K562 (cell line): ENCODE results near the gene STK32C.

Experiments
- BRCA1 ChIP-seq, 2 experiments: fragments of 450-650 bp in 1 of 2; sonication (generic) in 1 of 2; formaldehyde crosslinking in 1 of 2; IDR thresholded peaks; 2 replicates each; pipeline versions ENCODE4 v1.5.0 to v1.6.1; 2017 to 2020; ENCODE audit warnings: mild to moderate bottlenecking in 1 of 2, missing genetic modification reagents in 1 of 2
- CCAR2 ChIP-seq: fragments of 200-400 bp; formaldehyde crosslinking; IDR thresholded peaks from 2 replicates; pipeline ENCODE4 v1.6.1; 2017; ENCODE audit warnings: mild to moderate bottlenecking, low read depth, low read length
- DNMT1 ChIP-seq: fragments of 450-650 bp; IDR thresholded peaks from 2 replicates; pipeline ENCODE4 v1.6.1; 2016; ENCODE audit warnings: antibody characterized with exemption, mild to moderate bottlenecking
- KLF13 ChIP-seq: fragments of 450-650 bp; IDR thresholded peaks from 2 replicates; pipeline ENCODE4 v1.6.1; 2016; ENCODE audit warnings: missing genetic modification characterization, low read depth, mild to moderate bottlenecking, missing compliant biosample characterization, moderate library complexity, borderline replicate concordance
- PRPF4 ChIP-seq: fragments of 200-400 bp; formaldehyde crosslinking; IDR thresholded peaks from one replicate; pipeline ENCODE4 v1.6.1; 2017; ENCODE audit warnings: low read length, low read depth, mild to moderate bottlenecking; ENCODE audit not compliant: insufficient read depth, poor library complexity, severe bottlenecking
- ZFP36 ChIP-seq: fragments of 150-350 bp; IDR thresholded peaks from 2 replicates; pipeline ENCODE4 v1.6.1; 2018; ENCODE audit warnings: low read length, low read depth; ENCODE audit not compliant: partially characterized antibody
- ZNF253 ChIP-seq: fragments of 250-450 bp; sonication (Bioruptor Pico); conservative IDR thresholded peaks from 2 replicates; pipeline ENCODE4 v1.6.1; 2021; ENCODE audit warnings: mild to moderate bottlenecking
- TF ChIP-seq, protein P1 (sequence below), 3 experiments: IDR thresholded peaks in 2 of 3; conservative IDR thresholded peaks in 1 of 3; 2 replicates each; pipeline ENCODE4 v1.5.1; 2011 to 2012; ENCODE audit warnings: low read length in 3 of 3, mild to moderate bottlenecking in 3 of 3, control low read depth in 2 of 3, improper control_type of control experiment in 1 of 3, inconsistent platforms in 1 of 3, low read depth in 1 of 3, mixed read lengths in 1 of 3, moderate library complexity in 1 of 3; ENCODE audit not compliant: insufficient read depth in 2 of 3
- TF ChIP-seq, protein P2 (sequence below): sonication (generic); formaldehyde crosslinking; IDR thresholded peaks from 2 replicates; pipeline ENCODE4 v1.8.1; 2023; ENCODE audit warnings: mild to moderate bottlenecking, missing genetic modification reagents
- TF ChIP-seq, protein P3 (sequence below): sonication (generic); formaldehyde crosslinking; IDR thresholded peaks from 2 replicates; pipeline ENCODE4 v1.8.1; 2022; ENCODE audit warnings: missing genetic modification reagents

DNA sequence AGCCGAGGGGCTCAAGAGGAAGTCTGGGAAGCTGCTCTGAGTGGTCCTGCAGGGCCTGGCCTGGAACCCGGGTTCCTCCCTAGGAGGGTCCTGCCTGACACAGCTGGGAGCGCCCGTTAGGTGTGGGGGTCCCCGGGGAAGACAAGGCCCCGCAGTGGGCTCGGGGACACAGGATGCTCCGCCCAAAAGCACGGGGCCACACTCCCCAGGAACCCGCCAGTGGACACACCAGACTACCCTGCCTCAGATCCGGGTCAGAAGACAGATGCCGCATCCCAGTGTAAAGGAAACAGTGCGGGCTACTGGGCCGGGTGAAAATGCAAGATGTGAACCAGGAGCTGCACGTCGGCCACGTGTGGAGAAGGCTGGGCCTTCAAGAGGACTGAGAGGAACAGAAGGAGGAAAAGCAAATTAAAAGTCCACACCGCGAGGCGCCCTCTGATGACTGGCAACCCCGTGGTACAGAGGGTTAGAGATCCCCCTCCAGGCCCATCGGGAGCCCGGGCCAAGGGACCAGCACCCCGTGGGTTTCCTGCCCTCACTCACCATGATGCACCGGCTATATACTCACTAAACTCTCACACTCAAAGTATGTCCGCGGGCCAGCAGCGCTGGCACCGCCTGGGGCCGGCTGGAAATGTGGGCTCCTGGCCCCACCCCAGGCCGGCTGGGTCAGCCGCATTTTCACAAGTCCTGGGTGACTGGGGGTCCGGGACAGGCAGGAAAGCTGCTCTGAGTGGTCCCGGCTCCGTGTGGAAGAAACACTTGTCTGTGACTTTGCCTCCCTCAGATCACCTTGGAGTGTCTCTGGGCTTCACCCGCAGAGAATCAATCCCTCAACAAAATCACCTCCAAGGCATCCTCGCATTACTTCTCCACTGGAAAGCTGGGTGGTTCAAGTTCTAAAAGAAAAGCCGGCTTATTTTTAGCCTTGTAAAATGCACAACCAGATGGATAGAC lies 6.1 kb downstream of the STK32C start:
- TF ChIP-seq, protein P1, sequence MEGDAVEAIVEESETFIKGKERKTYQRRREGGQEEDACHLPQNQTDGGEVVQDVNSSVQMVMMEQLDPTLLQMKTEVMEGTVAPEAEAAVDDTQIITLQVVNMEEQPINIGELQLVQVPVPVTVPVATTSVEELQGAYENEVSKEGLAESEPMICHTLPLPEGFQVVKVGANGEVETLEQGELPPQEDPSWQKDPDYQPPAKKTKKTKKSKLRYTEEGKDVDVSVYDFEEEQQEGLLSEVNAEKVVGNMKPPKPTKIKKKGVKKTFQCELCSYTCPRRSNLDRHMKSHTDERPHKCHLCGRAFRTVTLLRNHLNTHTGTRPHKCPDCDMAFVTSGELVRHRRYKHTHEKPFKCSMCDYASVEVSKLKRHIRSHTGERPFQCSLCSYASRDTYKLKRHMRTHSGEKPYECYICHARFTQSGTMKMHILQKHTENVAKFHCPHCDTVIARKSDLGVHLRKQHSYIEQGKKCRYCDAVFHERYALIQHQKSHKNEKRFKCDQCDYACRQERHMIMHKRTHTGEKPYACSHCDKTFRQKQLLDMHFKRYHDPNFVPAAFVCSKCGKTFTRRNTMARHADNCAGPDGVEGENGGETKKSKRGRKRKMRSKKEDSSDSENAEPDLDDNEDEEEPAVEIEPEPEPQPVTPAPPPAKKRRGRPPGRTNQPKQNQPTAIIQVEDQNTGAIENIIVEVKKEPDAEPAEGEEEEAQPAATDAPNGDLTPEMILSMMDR (IDR thresholded peaks at IDR 0.05 in 2 of 3, conservative IDR thresholded peaks at IDR 0.05 in 1 of 3; ENCODE audit: insufficient read depth in 2 of 3, low read depth in 1 of 3, low read length in 3 of 3), result no peak
- TF ChIP-seq ZFP36, result no peak
- no peak for TF ChIP-seq ZNF253 (CRISPR knock-in tag)
- no peak for TF ChIP-seq PRPF4
- no peak for TF ChIP-seq KLF13
- TF ChIP-seq DNMT1, result no peak
- no peak for TF ChIP-seq BRCA1 (IDR thresholded peaks at IDR 0.05)
- TF ChIP-seq BRCA1 (CRISPR knock-in tag; IDR thresholded peaks at IDR 0.05), result no peak
- TF ChIP-seq, protein P2, sequence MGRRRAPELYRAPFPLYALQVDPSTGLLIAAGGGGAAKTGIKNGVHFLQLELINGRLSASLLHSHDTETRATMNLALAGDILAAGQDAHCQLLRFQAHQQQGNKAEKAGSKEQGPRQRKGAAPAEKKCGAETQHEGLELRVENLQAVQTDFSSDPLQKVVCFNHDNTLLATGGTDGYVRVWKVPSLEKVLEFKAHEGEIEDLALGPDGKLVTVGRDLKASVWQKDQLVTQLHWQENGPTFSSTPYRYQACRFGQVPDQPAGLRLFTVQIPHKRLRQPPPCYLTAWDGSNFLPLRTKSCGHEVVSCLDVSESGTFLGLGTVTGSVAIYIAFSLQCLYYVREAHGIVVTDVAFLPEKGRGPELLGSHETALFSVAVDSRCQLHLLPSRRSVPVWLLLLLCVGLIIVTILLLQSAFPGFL (CRISPR knock-in tag), result no peak
- TF ChIP-seq CCAR2, result no peak
- TF ChIP-seq, protein P3, sequence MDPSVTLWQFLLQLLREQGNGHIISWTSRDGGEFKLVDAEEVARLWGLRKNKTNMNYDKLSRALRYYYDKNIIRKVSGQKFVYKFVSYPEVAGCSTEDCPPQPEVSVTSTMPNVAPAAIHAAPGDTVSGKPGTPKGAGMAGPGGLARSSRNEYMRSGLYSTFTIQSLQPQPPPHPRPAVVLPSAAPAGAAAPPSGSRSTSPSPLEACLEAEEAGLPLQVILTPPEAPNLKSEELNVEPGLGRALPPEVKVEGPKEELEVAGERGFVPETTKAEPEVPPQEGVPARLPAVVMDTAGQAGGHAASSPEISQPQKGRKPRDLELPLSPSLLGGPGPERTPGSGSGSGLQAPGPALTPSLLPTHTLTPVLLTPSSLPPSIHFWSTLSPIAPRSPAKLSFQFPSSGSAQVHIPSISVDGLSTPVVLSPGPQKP (CRISPR knock-in tag), result no peak
